ENCODE data around the gene FBXO4. TPM values are rescaled to one million over a fixed set of nuclear protein-coding genes. Genes with fewer than 3 reads are reported as not detected.
A peak's percentile ranks its signal among the peaks of the same experiment; 100 is the strongest.

Gene FBXO4
- total RNA-seq, 1 experiment from 2014 or later, result 30.4 TPM

DNA sequence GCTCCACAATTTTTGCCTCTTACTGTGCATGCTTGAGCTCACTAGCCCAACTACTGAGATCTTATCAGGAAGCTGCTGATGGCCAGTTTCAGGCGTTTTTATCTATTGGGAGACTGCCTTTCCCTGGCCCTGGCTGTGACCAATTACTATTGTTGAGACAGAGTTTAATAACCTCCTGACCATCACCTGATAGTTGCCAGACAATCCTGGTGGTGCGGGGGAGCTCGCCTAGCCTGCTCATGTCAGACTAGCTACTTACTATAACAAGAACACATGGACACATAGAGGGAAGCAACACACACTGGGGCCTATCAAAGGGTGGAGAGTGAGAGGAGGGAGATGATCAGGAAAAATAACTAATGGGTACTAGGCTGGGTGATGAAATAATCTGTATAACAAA is 41.8 kb upstream of the FBXO4 start:
- Histone ChIP-seq H2AFZ (no peak overlapping the region), H3K36me3 (ENCODE audit: low read depth) (no peaks in the 10 kb centered on the region), H3K4me1 (replicated peaks; ENCODE audit: insufficient read depth) (no peaks in the 10 kb centered on the region), H3K4me3 (no peak overlapping the region), H3K9me3 (ENCODE audit: insufficient read depth, low read depth) (no peaks in the 10 kb centered on the region), H3F3A (ENCODE audit: insufficient read depth, low read depth) (no peaks in the 10 kb centered on the region), H3K27me3 (ENCODE audit: insufficient read depth, low read depth) (no peaks in the 10 kb centered on the region), H3K79me2 (ENCODE audit: low read depth) (no peaks in the 10 kb centered on the region), H3K4me2 (no peak overlapping the region), H3K27ac (no peak overlapping the region), H3K9me2 (ENCODE audit: insufficient read depth) (no peaks in the 10 kb centered on the region), H4K20me1 (ENCODE audit: insufficient read depth) (no peaks in the 10 kb centered on the region)
- BruUV-seq (replicated peaks), result no TSS peak
- TF ChIP-seq EZH2 (IDR thresholded peaks at IDR 0.05; ENCODE audit: low read depth), result no peak
- TF ChIP-seq, protein P1, sequence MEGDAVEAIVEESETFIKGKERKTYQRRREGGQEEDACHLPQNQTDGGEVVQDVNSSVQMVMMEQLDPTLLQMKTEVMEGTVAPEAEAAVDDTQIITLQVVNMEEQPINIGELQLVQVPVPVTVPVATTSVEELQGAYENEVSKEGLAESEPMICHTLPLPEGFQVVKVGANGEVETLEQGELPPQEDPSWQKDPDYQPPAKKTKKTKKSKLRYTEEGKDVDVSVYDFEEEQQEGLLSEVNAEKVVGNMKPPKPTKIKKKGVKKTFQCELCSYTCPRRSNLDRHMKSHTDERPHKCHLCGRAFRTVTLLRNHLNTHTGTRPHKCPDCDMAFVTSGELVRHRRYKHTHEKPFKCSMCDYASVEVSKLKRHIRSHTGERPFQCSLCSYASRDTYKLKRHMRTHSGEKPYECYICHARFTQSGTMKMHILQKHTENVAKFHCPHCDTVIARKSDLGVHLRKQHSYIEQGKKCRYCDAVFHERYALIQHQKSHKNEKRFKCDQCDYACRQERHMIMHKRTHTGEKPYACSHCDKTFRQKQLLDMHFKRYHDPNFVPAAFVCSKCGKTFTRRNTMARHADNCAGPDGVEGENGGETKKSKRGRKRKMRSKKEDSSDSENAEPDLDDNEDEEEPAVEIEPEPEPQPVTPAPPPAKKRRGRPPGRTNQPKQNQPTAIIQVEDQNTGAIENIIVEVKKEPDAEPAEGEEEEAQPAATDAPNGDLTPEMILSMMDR (conservative IDR thresholded peaks at IDR 0.05), result no peak
- intact Hi-C loops (cut with micrococcal nuclease; ENCODE audit: unreplicated experiment), result no loop called here
- POLR2A ChIA-PET (ENCODE audit: unreplicated experiment), result interaction anchor here (0.5 to 0.6 kb wide), 2 partner anchors 12 to 54 kb away, joined by 4 read pairs; no protein-coding TSS in a partner anchor
- CTCF ChIA-PET, result no interaction called here
- no peak for DNase-seq

DNA sequence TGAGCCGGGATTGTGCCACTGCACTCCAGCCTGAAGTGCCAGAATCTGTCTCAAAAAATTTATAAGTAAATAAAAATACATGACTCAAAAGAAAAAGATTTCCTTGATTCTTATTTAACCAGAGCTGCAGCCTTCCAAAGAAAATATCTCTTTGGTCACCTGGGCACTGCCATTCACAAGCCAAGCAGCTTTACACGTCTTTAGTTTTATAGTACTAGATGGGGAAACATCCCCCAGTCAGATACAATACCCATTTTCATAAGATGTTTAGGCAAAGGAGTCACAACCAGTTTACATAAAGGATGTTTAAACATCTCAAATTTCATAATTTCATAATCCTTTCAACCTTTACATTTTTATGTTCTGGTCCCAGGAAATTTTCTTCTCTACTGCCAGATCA is 41.1 kb upstream of the FBXO4 start:
- Histone ChIP-seq H3K4me1 (replicated peaks; ENCODE audit: insufficient read depth) (no peaks in the 10 kb centered on the region), H3K4me3 (no peak overlapping the region), H3K79me2 (ENCODE audit: low read depth) (no peaks in the 10 kb centered on the region), H3K36me3 (ENCODE audit: low read depth) (no peaks in the 10 kb centered on the region), H3K27me3 (ENCODE audit: insufficient read depth, low read depth) (no peaks in the 10 kb centered on the region), H3K9me3 (ENCODE audit: insufficient read depth, low read depth) (no peaks in the 10 kb centered on the region), H3K27ac (no peak overlapping the region), H4K20me1 (ENCODE audit: insufficient read depth) (no peaks in the 10 kb centered on the region), H2AFZ (no peak overlapping the region), H3K9me2 (ENCODE audit: insufficient read depth) (no peaks in the 10 kb centered on the region), H3F3A (ENCODE audit: insufficient read depth, low read depth) (no peaks in the 10 kb centered on the region), H3K4me2 (no peak overlapping the region)
- DNase-seq, result peak in 1 of 2 experiments; percentile 72
- intact Hi-C loops (cut with micrococcal nuclease; ENCODE audit: unreplicated experiment), result no loop called here
- ChIA-PET CTCF (no interaction called here), POLR2A (ENCODE audit: unreplicated experiment) (no interaction called here)
- no TSS peak for BruUV-seq (replicated peaks)
- TF ChIP-seq, protein P1 (conservative IDR thresholded peaks at IDR 0.05), result no peak
- no peak for TF ChIP-seq EZH2 (IDR thresholded peaks at IDR 0.05; ENCODE audit: low read depth)

DNA sequence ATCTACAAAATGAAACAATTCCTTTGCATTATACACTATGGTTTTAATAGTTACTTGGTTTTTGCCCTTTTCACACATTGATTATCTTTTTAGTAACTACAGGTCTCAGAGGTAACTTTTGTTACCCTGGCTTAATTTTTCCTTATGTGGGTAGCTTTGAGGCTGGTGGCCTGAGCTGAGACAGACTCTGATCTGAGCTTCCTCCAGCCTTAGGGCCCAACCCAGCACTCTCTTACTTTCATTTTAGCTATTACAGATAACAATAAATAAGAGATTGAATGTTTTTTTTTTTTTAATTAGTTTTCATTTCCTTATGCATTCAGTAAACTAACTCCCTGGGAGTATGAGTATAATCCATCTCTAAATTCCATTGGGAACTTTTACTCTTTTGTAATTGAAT is 39.8 kb upstream of the FBXO4 start:
- CTCF ChIA-PET, result no interaction called here

More for the DNA sequence above, 39.8 kb upstream of the FBXO4 start:
- no peaks in the 10 kb centered on the region for H3K9me3 ChIP-seq (ENCODE audit: insufficient read depth, low read depth)
- BruUV-seq (replicated peaks), result no TSS peak
- no peaks in the 10 kb centered on the region for H3K4me1 ChIP-seq (replicated peaks; ENCODE audit: insufficient read depth)
- H3K9me2 ChIP-seq (ENCODE audit: insufficient read depth), result no peaks in the 10 kb centered on the region
- H3K27me3 ChIP-seq (ENCODE audit: insufficient read depth, low read depth), result no peaks in the 10 kb centered on the region
- H3F3A ChIP-seq (ENCODE audit: insufficient read depth, low read depth), result no peaks in the 10 kb centered on the region
- H3K4me2 ChIP-seq, result no peak overlapping the region
- H4K20me1 ChIP-seq (ENCODE audit: insufficient read depth), result no peaks in the 10 kb centered on the region
- intact Hi-C loops (cut with micrococcal nuclease; ENCODE audit: unreplicated experiment), result no loop called here
- POLR2A ChIA-PET (ENCODE audit: unreplicated experiment), result no interaction called here
- no peak overlapping the region for H3K4me3 ChIP-seq
- TF ChIP-seq, protein P1 (conservative IDR thresholded peaks at IDR 0.05), result no peak
- TF ChIP-seq EZH2 (IDR thresholded peaks at IDR 0.05; ENCODE audit: low read depth), result no peak
- H3K36me3 ChIP-seq (ENCODE audit: low read depth), result no peaks in the 10 kb centered on the region
- no peak for DNase-seq
- H3K27ac ChIP-seq, result no peak overlapping the region
- no peak overlapping the region for H2AFZ ChIP-seq
- no peaks in the 10 kb centered on the region for H3K79me2 ChIP-seq (ENCODE audit: low read depth)
